HCT116 (cell line): ENCODE results near the gene VCAN. TPM values are rescaled to one million over a fixed set of nuclear protein-coding genes. Genes with fewer than 3 reads are reported as not detected.

Experiments
- ATAC-seq: fragments of 200-7000 bp; cut with Tn5 transposase; 2 replicates; pipeline ENCODE4 v1.9.1; 2020; ENCODE audit warnings: mild to moderate bottlenecking, moderate library complexity
- BruUV-seq: library from RNA; stranded (reverse); fragments of 400-500 nt; replicated peaks from 2 replicates; lab custom pipeline; 2021; lab: Mats Ljungman, UMichigan
- CTCF ChIA-PET: fragments of 300-600 bp; sonication (Branson Sonifier 250); formaldehyde crosslinking; loops from one replicate; lab custom pipeline; 2021; ENCODE audit warnings: antibody characterized with exemption; lab: Charles Lee
- POLR2A ChIA-PET: fragments of 300-600, 350-600 bp; sonication (Branson Sonifier 250); formaldehyde crosslinking; loops from one replicate; lab custom pipeline; 2021; ENCODE audit warnings: antibody characterized with exemption; lab: Charles Lee
- RAD21 ChIA-PET, 2 experiments: fragments of 300-600 bp; sonication (Branson Sonifier 250); formaldehyde crosslinking; loops; one replicate each; lab custom pipeline; 2023; ENCODE audit warnings: low total read pairs in 2 of 2; ENCODE audit not compliant: uncharacterized antibody in 2 of 2, unreplicated experiment in 2 of 2, low non-redundant PET in 1 of 2; lab: Charles Lee
- DNase-seq: peaks from one replicate; pipeline ENCODE4 v3.0.0-alpha.2; 2010; ENCODE audit warnings: low read depth, low spot score
- H2AFZ ChIP-seq: fragments of 200-600 bp; shearing (Covaris generic), sonication (generic); 2 replicates; pipeline ENCODE4 v1.6.1; 2017; ENCODE audit warnings: low read depth, mixed run types, mixed read lengths, antibody characterized with exemption, low read length; ENCODE audit not compliant: poor library complexity, severe bottlenecking
- H3K27ac ChIP-seq: 2 replicates; pipeline ENCODE4 v1.5.1; 2012; ENCODE audit warnings: low read depth, low read length
- H3K27me3 ChIP-seq: fragments of 200-600 bp; sonication (generic); 2 replicates; pipeline ENCODE4 v1.6.1; 2016; ENCODE audit warnings: mixed run types, low read length, mixed read lengths; ENCODE audit not compliant: insufficient read depth
- H3K36me3 ChIP-seq, 2 experiments: fragments of 200-500 bp in 1 of 2; fragments of 200-600 bp in 1 of 2; sonication (Bioruptor generic) in 1 of 2; sonication (generic) in 1 of 2; 2 replicates each; pipeline versions ENCODE4 v1.5.1 to v1.6.1; 2014 to 2016; ENCODE audit warnings: low read length in 2 of 2, inconsistent platforms in 1 of 2, mixed read lengths in 1 of 2, mixed run types in 1 of 2; ENCODE audit not compliant: insufficient read depth in 2 of 2, control insufficient read depth in 1 of 2
- H3K4me1 ChIP-seq, 2 experiments: fragments of 200-600 bp in 1 of 2; sonication (generic) in 1 of 2; 2 replicates each; pipeline versions ENCODE4 v1.5.1 to v1.6.1; 2012 to 2017; ENCODE audit warnings: low read length in 2 of 2, inconsistent platforms in 1 of 2, mild to moderate bottlenecking in 1 of 2, mixed read lengths in 1 of 2, mixed run types in 1 of 2, moderate library complexity in 1 of 2; ENCODE audit not compliant: insufficient read depth in 2 of 2, control insufficient read depth in 1 of 2
- H3K4me2 ChIP-seq: fragments of 200-600 bp; sonication (generic); 2 replicates; pipeline ENCODE4 v1.6.1; 2017; ENCODE audit warnings: mixed run types, low read length, mixed read lengths
- H3K4me3 ChIP-seq, 2 experiments: fragments of 200-600 bp in 1 of 2; sonication (generic) in 1 of 2; replicated peaks in 1 of 2; 2 replicates each; pipeline ENCODE4 v1.5.1; 2011 to 2016; ENCODE audit warnings: low read length in 2 of 2, control low read depth in 1 of 2, low read depth in 1 of 2, mild to moderate bottlenecking in 1 of 2, mixed read lengths in 1 of 2, mixed run types in 1 of 2
- H3K79me2 ChIP-seq: fragments of 200-600 bp; sonication (generic); 2 replicates; pipeline ENCODE4 v1.6.1; 2017; ENCODE audit warnings: mild to moderate bottlenecking, mixed run types, low read length, moderate library complexity, mixed read lengths; ENCODE audit not compliant: insufficient read depth
- H3K9ac ChIP-seq: fragments of 200-600 bp; sonication (generic); 2 replicates; pipeline ENCODE4 v1.6.1; 2016; ENCODE audit warnings: low read length, mixed read lengths
- H3K9me2 ChIP-seq: fragments of 200-600 bp; sonication (generic), shearing (Covaris generic); 2 replicates; pipeline ENCODE4 v1.6.1; 2017; ENCODE audit warnings: mixed run types, mild to moderate bottlenecking, moderate library complexity; ENCODE audit not compliant: insufficient read depth
- H3K9me3 ChIP-seq, 2 experiments: fragments of 200-500 bp in 1 of 2; fragments of 200-600 bp in 1 of 2; sonication (Bioruptor generic) in 1 of 2; sonication (generic) in 1 of 2; 2 replicates each; pipeline ENCODE4 v1.6.1; 2014 to 2017; ENCODE audit warnings: low read length in 2 of 2, mixed read lengths in 2 of 2, inconsistent platforms in 1 of 2, low read depth in 1 of 2, mild to moderate bottlenecking in 1 of 2, mixed run types in 1 of 2, moderate library complexity in 1 of 2; ENCODE audit not compliant: control insufficient read depth in 1 of 2, insufficient read depth in 1 of 2
- H4K20me1 ChIP-seq: fragments of 200-600 bp; sonication (generic), shearing (Covaris generic); 2 replicates; pipeline ENCODE4 v1.6.1; 2017; ENCODE audit warnings: mixed run types, mild to moderate bottlenecking, moderate library complexity; ENCODE audit not compliant: insufficient read depth
- ELF1 ChIP-seq: IDR thresholded peaks from 2 replicates; pipeline ENCODE4 v1.6.1; 2012; ENCODE audit warnings: low read depth, borderline replicate concordance
- EZH2 ChIP-seq: fragments of 200-600 bp; sonication (generic); IDR thresholded peaks from 2 replicates; pipeline ENCODE4 v1.6.1; 2017; ENCODE audit warnings: antibody characterized with exemption, mixed run types
- JUND ChIP-seq: IDR thresholded peaks from 2 replicates; pipeline ENCODE4 v1.6.1; 2012
- POLR2AphosphoS5 ChIP-seq: IDR thresholded peaks from 2 replicates; pipeline ENCODE4 v1.6.1; 2011; ENCODE audit warnings: mild to moderate bottlenecking, low read depth, low read length, moderate library complexity
- RAD21 ChIP-seq: IDR thresholded peaks from 2 replicates; pipeline ENCODE4 v1.6.1; 2012; ENCODE audit warnings: low read depth, mild to moderate bottlenecking
- SIN3A ChIP-seq: IDR thresholded peaks from 2 replicates; pipeline ENCODE4 v1.6.1; 2012; ENCODE audit warnings: low read depth
- SP1 ChIP-seq: IDR thresholded peaks from 2 replicates; pipeline ENCODE4 v1.6.1; 2012; ENCODE audit warnings: low read depth
- SRF ChIP-seq: IDR thresholded peaks from 2 replicates; pipeline ENCODE4 v1.6.1; 2012; ENCODE audit warnings: low read depth
- TCF7L2 ChIP-seq: IDR thresholded peaks from 2 replicates; pipeline ENCODE4 v1.7.0; 2011; ENCODE audit warnings: borderline replicate concordance, inconsistent platforms; ENCODE audit not compliant: insufficient read depth, insufficient read length; ENCODE audit errors: extremely low read depth
- YY1 ChIP-seq: IDR thresholded peaks from 2 replicates; pipeline ENCODE4 v1.6.1; 2011; ENCODE audit warnings: low read length, low read depth, moderate library complexity, mild to moderate bottlenecking; ENCODE audit not compliant: insufficient replicate concordance; ENCODE audit errors: extremely low read depth
- ZNF274 ChIP-seq: fragments of 200-500 bp; sonication (Bioruptor generic); IDR thresholded peaks from 2 replicates; pipeline ENCODE4 v1.6.1; 2014; ENCODE audit warnings: mild to moderate bottlenecking, low read depth, low read length, inconsistent platforms
- intact Hi-C: fragments of 100-400 bp; cut with micrococcal nuclease; formaldehyde crosslinking; loops from 2 replicates; pipeline ENCODE4 v1.10.0; 2022
- total RNA-seq: library from RNA; stranded (reverse); gene quantifications from one replicate; pipeline ENCODE4 v1.2.1, GENCODE V29; 2021; ENCODE audit not compliant: unreplicated experiment
- TF ChIP-seq, protein P1 (sequence below): IDR thresholded peaks from 2 replicates; pipeline ENCODE4 v1.6.1; 2011; ENCODE audit warnings: mild to moderate bottlenecking, low read length, moderate library complexity; ENCODE audit not compliant: insufficient replicate concordance; ENCODE audit errors: extremely low read depth
- TF ChIP-seq, protein P2 (sequence below): IDR thresholded peaks from 2 replicates; pipeline ENCODE4 v1.6.1; 2012

The VCAN gene
- total RNA-seq, 1 experiment from 2014 or later: 49.9 TPM

DNA sequence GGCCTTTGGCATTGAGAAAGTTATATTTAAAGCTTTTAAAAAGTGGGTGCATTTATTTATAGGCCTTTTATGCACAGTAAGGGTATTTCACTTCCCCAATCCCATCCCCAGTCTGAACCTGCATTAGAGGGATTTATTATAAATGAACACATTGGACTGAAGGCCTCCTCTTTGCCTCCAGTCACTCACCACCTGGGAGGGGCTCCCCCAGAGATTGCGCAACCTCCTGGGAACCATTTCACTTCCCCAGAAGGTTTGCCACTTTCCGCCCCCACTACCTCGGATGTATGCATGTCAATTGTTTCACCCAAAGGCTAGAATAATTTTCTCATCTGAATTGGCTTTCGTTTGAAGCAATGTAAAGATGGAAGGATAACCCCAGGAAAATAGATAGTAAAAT is 29.8 kb upstream of the VCAN start:
- Histone ChIP-seq H3K36me3 (no peaks in the 10 kb centered on the region), H2AFZ (no peak overlapping the region), H3K9me2 (no peaks in the 10 kb centered on the region), H3K9ac (no peak overlapping the region), H4K20me1 (no peaks in the 10 kb centered on the region), H3K79me2 (no peaks in the 10 kb centered on the region), H3K4me2 (no peak overlapping the region), H3K27ac (no peak overlapping the region), H3K4me1 (no peaks in the 10 kb centered on the region), H3K4me3 (no peak overlapping the region), H3K27me3 (no peaks in the 10 kb centered on the region), H3K9me3 (no peaks in the 10 kb centered on the region)
- intact Hi-C loops: loop anchor here (10.0 kb wide), 1 partner anchor 1087 kb away; no protein-coding TSS in a partner anchor
- ATAC-seq (no peak), DNase-seq (no peak)
- no peak for TF ChIP-seq POLR2AphosphoS5
- TF ChIP-seq ZNF274: no peak
- ChIA-PET RAD21 (no interaction called here), POLR2A (no interaction called here), CTCF (no interaction called here)
- BruUV-seq: no TSS peak

DNA sequence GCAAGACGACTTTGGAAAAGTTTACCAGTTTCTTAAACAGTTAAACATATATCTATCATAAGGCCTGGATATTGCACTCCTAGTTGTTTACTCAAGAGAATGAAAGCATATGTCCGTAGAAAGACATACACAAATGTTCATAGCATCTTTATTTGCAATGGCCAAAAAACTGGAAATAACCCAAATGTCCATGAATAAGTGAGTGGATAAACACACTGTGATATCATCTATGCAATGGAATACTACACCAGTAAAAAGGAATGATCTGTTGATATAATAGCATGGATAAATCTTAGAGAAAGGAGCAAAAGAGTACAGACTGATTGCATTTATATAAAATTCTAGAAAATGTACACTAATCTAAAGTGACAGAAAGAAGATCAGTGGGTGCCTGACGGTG is 28.0 kb upstream of the VCAN start:
- DNase-seq: no peak
- no peak overlapping the region for H3K4me3 ChIP-seq
- no peaks in the 10 kb centered on the region for H4K20me1 ChIP-seq
- H2AFZ ChIP-seq: no peak overlapping the region
- no peak overlapping the region for H3K9ac ChIP-seq
- no TSS peak for BruUV-seq
- H3K27ac ChIP-seq: no peak overlapping the region
- no peaks in the 10 kb centered on the region for H3K9me2 ChIP-seq
- no peak for TF ChIP-seq RAD21
- TF ChIP-seq ELF1: no peak
- TF ChIP-seq, protein P1, sequence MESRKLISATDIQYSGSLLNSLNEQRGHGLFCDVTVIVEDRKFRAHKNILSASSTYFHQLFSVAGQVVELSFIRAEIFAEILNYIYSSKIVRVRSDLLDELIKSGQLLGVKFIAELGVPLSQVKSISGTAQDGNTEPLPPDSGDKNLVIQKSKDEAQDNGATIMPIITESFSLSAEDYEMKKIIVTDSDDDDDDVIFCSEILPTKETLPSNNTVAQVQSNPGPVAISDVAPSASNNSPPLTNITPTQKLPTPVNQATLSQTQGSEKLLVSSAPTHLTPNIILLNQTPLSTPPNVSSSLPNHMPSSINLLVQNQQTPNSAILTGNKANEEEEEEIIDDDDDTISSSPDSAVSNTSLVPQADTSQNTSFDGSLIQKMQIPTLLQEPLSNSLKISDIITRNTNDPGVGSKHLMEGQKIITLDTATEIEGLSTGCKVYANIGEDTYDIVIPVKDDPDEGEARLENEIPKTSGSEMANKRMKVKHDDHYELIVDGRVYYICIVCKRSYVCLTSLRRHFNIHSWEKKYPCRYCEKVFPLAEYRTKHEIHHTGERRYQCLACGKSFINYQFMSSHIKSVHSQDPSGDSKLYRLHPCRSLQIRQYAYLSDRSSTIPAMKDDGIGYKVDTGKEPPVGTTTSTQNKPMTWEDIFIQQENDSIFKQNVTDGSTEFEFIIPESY: no peak
- no peak for TF ChIP-seq SP1
- TF ChIP-seq YY1: no peak
- no peak for TF ChIP-seq POLR2AphosphoS5
- no peak for TF ChIP-seq SIN3A
- TF ChIP-seq SRF: no peak
- TF ChIP-seq ZNF274: no peak
- TF ChIP-seq JUND: no peak
- TF ChIP-seq, protein P2, sequence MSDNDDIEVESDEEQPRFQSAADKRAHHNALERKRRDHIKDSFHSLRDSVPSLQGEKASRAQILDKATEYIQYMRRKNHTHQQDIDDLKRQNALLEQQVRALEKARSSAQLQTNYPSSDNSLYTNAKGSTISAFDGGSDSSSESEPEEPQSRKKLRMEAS: no peak
- no peak for TF ChIP-seq TCF7L2
- TF ChIP-seq EZH2: no peak
- RAD21 ChIA-PET: no interaction called here
- CTCF ChIA-PET: interaction anchor here (1.3 kb wide), 1 partner anchor 13 kb away, joined by 4 read pairs; no protein-coding TSS in a partner anchor
- H3K4me2 ChIP-seq: no peak overlapping the region
- POLR2A ChIA-PET: no interaction called here
- no peak for ATAC-seq
- intact Hi-C loops: loop anchor here (10.0 kb wide), 1 partner anchor 1089 kb away; no protein-coding TSS in a partner anchor
- no peaks in the 10 kb centered on the region for H3K36me3 ChIP-seq
- H3K27me3 ChIP-seq: no peaks in the 10 kb centered on the region
- H3K79me2 ChIP-seq: no peaks in the 10 kb centered on the region
- H3K9me3 ChIP-seq: no peaks in the 10 kb centered on the region
- no peaks in the 10 kb centered on the region for H3K4me1 ChIP-seq
